HFFc6 (cell line): ENCODE measurements around the gene SRPK2. TPM values are rescaled to one million over a fixed set of nuclear protein-coding genes. Genes with fewer than 3 reads are reported as not detected.

ENCODE experiments used
- DNase-seq: peaks from one replicate; pipeline ENCODE4 v3.0.0-alpha.2; 2018
- H3K27ac Mint-ChIP-seq: 2 replicates; pipeline ENCODE4 v1.8.0; 2020; ENCODE audit warnings: mild to moderate bottlenecking, mixed read lengths
- H3K27me3 Mint-ChIP-seq: 2 replicates; pipeline ENCODE4 v1.8.0; 2021; ENCODE audit warnings: mild to moderate bottlenecking, moderate library complexity, mixed read lengths; ENCODE audit not compliant: insufficient read depth
- H3K36me3 Mint-ChIP-seq: 2 replicates; pipeline ENCODE4 v1.8.0; 2021; ENCODE audit warnings: low read depth, mixed read lengths
- H3K4me1 Mint-ChIP-seq: 2 replicates; pipeline ENCODE4 v1.8.0; 2020; ENCODE audit warnings: low read depth, mixed read lengths
- H3K4me3 Mint-ChIP-seq: 2 replicates; pipeline ENCODE4 v1.8.0; 2020; ENCODE audit warnings: mild to moderate bottlenecking, moderate library complexity, mixed read lengths
- H3K9me3 Mint-ChIP-seq: 2 replicates; pipeline ENCODE4 v1.8.0; 2020; ENCODE audit warnings: mild to moderate bottlenecking, mixed read lengths
- total RNA-seq, 6 experiments: library from RNA; stranded (reverse); fragmentation: NEBNext Ultra II Directional; extraction: Animal tissue kit (Norgen Biotek cat#: 25700); gene quantifications; 2 replicates in 1 of 6; 3 replicates in 5 of 6; pipeline ENCODE4 v1.2.3, GENCODE V29; 2021
- TF ChIP-seq, protein P1 (sequence below): fragments of 200-600 bp; sonication (generic); IDR thresholded peaks from 2 replicates; pipeline ENCODE4 v1.5.0; 2021; ENCODE audit warnings: antibody characterized with exemption, mild to moderate bottlenecking

The SRPK2 gene
- total RNA-seq, 6 experiments from 2014 or later = 45.2 to 49.3 (median 46.7) TPM

DNA sequence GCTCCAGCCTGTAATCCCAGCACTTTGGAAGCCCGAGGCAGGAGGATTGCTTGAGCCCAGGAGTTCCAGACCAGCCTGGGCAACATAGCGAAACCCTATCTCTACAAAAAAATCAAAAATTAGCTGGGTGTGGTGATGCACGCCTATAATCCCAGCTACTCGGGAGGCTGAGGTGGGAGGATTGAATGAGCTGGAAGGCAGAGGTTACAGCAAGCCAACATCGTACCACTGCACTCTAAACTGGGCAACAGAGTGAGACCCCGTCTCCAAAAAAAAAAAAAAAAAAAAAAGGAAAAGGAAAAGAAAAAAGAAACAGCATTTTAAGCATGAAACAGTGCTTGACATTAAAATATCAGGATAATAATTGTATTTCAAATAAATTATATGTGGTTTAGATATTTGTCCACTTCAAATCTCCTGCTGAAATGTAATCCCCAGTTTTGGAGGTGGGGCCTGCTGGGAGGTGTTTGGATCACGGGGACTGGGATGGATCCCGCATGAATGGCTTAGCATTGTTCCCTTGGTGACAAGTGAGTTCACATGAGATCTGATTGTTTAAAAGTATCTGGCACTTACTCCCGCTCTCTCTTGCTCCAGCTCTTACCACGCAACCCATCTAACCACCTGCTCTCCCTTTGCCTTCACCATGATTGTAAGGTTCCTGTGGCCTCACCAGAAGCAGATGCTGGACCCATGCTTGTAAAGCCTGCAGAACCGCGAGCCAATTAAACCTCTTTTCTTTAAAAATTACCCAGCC, 103.4 kb downstream of the SRPK2 start:
- TF ChIP-seq, protein P1, sequence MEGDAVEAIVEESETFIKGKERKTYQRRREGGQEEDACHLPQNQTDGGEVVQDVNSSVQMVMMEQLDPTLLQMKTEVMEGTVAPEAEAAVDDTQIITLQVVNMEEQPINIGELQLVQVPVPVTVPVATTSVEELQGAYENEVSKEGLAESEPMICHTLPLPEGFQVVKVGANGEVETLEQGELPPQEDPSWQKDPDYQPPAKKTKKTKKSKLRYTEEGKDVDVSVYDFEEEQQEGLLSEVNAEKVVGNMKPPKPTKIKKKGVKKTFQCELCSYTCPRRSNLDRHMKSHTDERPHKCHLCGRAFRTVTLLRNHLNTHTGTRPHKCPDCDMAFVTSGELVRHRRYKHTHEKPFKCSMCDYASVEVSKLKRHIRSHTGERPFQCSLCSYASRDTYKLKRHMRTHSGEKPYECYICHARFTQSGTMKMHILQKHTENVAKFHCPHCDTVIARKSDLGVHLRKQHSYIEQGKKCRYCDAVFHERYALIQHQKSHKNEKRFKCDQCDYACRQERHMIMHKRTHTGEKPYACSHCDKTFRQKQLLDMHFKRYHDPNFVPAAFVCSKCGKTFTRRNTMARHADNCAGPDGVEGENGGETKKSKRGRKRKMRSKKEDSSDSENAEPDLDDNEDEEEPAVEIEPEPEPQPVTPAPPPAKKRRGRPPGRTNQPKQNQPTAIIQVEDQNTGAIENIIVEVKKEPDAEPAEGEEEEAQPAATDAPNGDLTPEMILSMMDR = no peak
- Mint-ChIP-seq H3K27me3 (no peaks in the 10 kb centered on the region), H3K9me3 (no peaks in the 10 kb centered on the region), H3K27ac (no peak overlapping the region), H3K4me3 (no peak overlapping the region), H3K4me1 (no peaks in the 10 kb centered on the region), H3K36me3 (no peaks in the 10 kb centered on the region)
- no peak for DNase-seq

GRCh38 chr7:105284014-105284413, 104.7 kb downstream of the SRPK2 start:
- Mint-ChIP-seq H3K9me3 (no peaks in the 10 kb centered on the region), H3K4me3 (no peak overlapping the region), H3K4me1 (no peaks in the 10 kb centered on the region), H3K27me3 (no peaks in the 10 kb centered on the region), H3K36me3 (no peaks in the 10 kb centered on the region), H3K27ac (no peak overlapping the region)
- DNase-seq = no peak
- TF ChIP-seq, protein P1 = no peak

- DNase-seq = no peak
- H3K36me3 Mint-ChIP-seq = no peaks in the 10 kb centered on the region
- H3K9me3 Mint-ChIP-seq = no peaks in the 10 kb centered on the region
- H3K27me3 Mint-ChIP-seq = no peaks in the 10 kb centered on the region
- TF ChIP-seq, protein P1 = no peak
- H3K4me1 Mint-ChIP-seq = peaks cover 8% of the 10 kb centered on the region
- H3K27ac Mint-ChIP-seq = no peak overlapping the region
- no peak overlapping the region for H3K4me3 Mint-ChIP-seq
These were observed 106.8 kb downstream of the SRPK2 start for GRCh38 chr7:105281966-105282365.

DNA sequence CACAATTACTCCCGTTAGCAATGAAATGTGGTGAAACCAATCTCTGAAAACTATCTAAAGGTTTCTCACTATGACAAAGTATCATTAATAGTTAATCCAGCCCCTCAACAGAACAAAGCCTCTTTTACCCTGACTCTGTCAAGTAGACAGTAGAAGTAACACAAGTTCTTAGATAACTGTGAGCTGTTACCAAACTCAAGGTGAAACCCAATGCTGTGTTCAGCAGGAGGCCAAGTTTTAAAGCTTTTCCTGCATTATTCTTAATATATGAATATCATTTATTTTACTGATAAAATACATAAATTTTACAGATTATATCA, 109.1 kb downstream of the SRPK2 start:
- Mint-ChIP-seq H3K36me3 (peaks cover 1% of the 10 kb centered on the region; the same call in 1 of the 2 replicates), H3K9me3 (no peaks in the 10 kb centered on the region), H3K4me1 (peaks cover 8% of the 10 kb centered on the region), H3K27me3 (no peaks in the 10 kb centered on the region), H3K27ac (no peak overlapping the region), H3K4me3 (no peak overlapping the region)
- TF ChIP-seq, protein P1 = no peak
- no peak for DNase-seq

DNA sequence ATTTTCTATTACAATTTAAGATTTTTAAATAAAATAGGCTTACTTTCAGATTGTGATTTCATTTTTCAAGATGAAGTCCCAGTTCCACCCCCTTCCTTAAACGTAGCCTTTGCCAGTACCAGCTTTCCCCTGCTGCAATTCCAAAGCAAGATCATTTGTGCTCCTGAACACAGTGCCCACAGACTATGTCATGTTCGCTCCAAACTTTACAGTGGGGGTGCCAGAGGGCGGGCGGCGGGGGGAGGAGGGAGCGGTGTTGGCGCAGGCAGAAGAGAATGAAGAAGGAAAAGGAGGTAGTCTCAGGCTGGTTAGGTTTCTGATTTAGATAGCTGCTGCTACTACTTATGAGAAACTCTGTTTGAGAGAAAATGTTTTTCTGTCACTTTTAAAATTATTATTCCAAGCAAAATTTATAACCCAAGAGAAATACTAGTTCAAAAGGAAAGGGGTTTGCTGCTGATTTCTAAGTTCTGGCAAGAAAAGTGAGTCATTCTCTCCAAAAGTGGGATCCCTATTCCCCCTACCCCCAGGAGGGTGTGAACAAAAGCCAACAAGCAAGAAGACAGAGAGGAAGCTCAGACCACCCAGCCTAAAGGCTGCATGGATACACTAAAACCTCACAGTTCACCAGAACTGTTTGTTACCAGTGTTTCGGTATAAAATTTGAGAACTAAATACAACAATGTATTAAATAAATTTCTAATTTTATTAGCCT, 109.6 kb downstream of the SRPK2 start:
- H3K4me3 Mint-ChIP-seq = no peak overlapping the region
- DNase-seq = no peak
- no peak overlapping the region for H3K27ac Mint-ChIP-seq

More for the DNA sequence above, 109.6 kb downstream of the SRPK2 start:
- TF ChIP-seq, protein P1 = no peak
- Mint-ChIP-seq H3K9me3 (no peaks in the 10 kb centered on the region), H3K27me3 (no peaks in the 10 kb centered on the region), H3K36me3 (peaks cover 4% of the 10 kb centered on the region; the same call in 1 of the 2 replicates), H3K4me1 (peaks cover 8% of the 10 kb centered on the region)
